GM18517 (cell line): ENCODE results near the gene BOLA3.
"Not testable (repeated sequence)": the region's sequence is repeated elsewhere in the genome, so short reads cannot be mapped to it uniquely, and the experiment has no call there.

ENCODE experiments used
- ATAC-seq: cut with Tn5 transposase; IDR thresholded peaks from one replicate; pipeline ENCODE4 v1.9.1; 2021; ENCODE audit warnings: mild to moderate bottlenecking, moderate library complexity; ENCODE audit not compliant: unreplicated experiment

The BOLA3 gene

DNA sequence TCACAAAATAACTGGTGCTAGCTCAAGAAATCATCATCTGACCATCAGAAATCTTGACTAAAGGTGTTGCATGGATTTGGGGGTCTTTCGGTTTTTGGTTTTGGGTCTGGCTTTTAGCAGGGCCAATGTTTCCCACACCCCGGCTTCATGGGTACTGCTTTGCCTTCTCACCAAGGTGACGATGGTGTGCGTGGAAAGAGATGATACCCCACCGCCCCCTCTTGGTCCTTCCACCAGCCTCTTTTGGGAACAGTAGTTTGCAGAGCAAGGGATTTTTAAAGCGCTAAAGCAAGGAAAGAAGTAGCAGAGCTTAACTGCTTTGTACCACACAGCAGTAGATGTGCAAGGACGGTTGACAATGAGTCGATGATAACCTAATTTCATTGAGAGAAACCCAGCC, 42.3 kb downstream of the BOLA3 start:
- no peak for ATAC-seq

DNA sequence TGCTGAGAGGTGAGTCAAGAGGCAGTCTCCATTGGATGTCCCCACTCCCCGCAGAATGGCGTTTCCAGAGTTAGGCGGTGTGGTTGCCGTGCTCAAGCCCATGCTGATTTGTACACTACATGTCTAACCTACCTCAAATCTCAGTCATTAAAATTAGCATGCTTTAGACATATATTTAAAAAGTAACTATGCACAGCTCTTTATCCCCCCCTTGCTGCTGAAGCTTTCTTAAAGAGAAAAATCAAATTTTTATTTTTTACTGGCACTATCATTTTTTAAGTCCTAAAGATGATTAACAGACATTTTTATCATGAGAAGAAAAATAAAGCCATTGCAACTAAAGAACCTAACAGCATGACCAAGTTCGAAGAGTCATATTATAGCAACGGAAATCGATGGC, 42.9 kb downstream of the BOLA3 start:
- ATAC-seq = no peak

DNA sequence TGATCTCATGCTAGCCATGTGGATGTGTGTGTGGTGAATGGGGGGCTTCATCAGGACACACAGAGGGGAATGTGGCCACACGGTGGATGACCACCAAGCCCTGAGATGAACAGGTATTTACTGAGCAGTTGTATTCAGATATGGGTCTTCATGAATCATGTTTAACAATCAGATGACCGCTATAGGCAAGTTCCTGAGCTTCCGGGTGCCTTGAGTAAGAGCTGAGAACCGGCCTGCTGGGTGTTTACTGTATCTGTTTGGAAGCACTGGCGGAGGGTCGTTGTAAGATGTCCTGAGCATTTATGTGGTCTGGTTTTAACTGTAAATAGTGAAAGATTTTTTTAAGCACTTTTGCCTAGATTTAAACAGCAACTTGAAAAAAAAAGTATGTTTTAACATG, 43.9 kb downstream of the BOLA3 start:
- no peak for ATAC-seq

DNA sequence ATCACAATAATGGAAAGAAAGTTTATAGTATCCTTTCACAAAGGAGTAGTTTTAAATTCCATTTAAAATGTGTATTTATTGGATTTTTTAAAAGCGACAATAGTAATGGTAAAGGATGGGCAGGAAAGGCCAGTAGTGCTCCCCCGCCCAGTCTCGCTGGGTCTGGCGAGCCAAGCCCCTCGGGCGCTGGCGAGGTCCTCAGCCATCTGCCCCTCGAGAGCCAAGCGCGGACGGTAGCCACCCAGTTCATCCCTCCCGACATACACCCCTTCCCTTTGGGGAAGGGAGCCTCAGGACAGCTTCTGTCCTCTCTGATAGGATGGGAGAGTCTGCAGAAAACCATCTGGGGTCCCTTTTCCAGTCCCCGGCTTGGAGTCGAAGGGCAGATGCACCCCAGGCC, 45.2 kb downstream of the BOLA3 start:
- no peak for ATAC-seq

DNA sequence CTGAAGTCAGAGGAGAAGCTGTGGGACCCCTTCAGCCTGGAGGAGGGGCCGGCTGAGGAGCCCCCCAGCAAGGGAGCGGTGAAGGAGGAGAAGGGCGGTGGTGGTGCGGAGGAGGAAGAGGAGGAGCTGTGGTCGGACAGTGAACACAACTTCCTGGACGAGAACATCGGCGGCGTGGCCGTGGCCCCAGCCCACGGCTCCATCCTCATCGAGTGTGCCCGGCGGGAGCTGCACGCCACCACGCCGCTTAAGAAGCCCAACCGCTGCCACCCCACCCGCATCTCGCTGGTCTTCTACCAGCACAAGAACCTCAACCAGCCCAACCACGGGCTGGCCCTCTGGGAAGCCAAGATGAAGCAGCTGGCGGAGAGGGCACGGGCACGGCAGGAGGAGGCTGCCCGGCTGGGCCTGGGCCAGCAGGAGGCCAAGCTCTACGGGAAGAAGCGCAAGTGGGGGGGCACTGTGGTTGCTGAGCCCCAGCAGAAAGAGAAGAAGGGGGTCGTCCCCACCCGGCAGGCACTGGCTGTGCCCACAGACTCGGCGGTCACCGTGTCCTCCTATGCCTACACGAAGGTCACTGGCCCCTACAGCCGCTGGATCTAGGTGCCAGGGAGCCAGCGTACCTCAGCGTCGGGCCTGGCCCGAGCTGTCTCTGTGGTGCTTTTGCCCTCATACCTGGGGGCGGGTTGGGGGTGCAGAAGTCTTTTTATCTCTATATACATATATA, 46.0 kb downstream of the BOLA3 start:
- no peak for ATAC-seq

DNA sequence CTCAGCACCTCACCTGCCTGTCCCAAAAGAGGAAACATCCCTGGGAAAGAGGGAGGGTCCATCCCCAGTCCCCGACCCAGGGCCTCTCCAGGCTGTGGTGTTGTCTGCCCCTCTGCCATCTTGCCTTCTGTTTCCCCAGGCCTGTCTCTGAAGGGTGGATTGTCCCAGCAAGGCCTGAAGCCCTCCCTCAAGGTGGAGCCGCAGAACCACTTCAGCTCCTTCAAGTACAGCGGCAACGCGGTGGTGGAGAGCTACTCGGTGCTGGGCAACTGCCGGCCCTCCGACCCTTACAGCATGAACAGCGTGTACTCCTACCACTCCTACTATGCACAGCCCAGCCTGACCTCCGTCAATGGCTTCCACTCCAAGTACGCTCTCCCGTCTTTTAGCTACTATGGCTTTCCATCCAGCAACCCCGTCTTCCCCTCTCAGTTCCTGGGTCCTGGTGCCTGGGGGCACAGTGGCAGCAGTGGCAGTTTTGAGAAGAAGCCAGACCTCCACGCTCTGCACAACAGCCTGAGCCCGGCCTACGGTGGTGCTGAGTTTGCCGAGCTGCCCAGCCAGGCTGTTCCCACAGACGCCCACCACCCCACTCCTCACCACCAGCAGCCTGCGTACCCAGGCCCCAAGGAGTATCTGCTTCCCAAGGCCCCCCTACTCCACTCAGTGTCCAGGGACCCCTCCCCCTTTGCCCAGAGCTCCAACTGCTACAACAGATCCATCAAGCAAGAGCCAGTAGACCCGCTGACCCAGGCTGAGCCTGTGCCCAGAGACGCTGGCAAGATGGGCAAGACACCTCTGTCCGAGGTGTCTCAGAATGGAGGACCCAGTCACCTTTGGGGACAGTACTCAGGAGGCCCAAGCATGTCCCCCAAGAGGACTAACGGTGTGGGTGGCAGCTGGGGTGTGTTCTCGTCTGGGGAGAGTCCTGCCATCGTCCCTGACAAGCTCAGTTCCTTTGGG, 47.2 kb downstream of the BOLA3 start:
- no peak for ATAC-seq

DNA sequence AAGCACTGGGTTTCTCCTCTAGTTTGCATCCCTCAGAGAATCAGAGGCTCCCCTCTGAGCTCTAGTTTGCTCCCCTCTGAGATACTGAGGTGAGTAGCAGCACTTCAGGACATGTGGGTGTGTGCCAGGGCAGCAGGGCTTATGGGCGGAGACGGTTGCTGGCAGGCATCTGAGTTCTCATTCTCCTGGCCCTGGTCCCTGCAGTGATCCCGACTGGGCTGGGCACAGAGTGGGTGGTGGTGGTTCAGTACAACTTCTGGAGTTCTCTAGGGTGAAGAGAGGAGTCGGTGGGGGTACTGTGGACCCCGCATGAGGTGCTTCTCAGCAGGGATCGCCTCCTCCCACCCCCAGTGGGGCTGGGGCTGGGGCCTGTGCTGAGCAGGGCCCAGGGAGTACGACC, 47.9 kb downstream of the BOLA3 start:
- ATAC-seq = no peak

DNA sequence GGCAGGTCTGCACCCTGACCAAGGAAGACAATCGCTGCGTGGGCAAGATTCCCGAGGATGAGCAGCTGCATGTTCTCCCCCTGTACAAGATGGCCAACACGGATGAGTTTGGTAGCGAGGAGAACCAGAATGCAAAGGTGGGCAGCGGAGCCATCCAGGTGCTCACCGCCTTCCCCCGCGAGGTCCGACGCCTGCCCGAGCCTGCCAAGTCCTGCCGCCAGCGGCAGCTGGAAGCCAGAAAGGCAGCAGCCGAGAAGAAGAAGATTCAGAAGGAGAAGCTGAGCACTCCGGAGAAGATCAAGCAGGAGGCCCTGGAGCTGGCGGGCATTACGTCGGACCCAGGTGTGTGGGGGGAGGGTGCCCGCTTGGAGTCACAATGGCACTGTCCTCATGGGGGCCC, 48.4 kb downstream of the BOLA3 start:
- no peak for ATAC-seq

DNA sequence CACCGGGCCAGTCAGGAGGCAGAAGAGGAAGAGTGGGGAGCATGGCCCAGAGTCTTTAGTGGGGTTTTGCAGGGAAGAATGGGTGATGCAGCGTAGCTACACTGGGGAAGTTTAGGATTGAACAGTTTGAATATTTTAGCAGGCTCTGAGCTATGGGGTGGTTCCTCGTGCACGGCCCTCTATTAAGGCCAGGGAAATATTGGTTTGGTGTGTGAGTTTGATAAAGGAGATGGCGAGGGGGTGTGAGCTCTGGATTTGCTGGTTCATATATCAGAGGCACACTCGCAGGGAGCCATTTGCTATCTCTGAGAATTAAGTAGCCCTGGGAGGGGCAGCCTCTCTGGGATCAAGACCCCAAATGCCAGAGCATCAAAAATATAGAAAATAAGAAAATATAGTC, 50.1 kb downstream of the BOLA3 start:
- no peak for ATAC-seq

DNA sequence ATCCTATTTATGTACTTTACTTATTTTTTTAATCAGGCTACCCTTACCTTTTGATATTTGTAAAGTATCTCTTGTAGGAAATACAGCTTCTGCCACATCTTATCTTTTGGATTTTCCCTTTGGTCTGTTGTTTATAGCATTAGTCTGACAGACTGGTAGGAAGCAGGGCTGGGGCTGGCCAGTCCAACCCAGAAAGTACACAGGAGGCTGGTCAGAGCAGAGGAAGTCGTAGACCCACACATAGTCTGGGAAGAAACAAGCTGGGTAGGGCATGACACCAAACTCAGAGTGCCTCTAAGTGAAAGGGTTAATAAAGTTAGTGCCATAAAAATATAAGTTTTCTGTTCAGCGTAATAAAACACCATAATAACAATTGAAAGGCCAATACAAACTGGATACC, 51.7 kb downstream of the BOLA3 start:
- ATAC-seq = no peak

DNA sequence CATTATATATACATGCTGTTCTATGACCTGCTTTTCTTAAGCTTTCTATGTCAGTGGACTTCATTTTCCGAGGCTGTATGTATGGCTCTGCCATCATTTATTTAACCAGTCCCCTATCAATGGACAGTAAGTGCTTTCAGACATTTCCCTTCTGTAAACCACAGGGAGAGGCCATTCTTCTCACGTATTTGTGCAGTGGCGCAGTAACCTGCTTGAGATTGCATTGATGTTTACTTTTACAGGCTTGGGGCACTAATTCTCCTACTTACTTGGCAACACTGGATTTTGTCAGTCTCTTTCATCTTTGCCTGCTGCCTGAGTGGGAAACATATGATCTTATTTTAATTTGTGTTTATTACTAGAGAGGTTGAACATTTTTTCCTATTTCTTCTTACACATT, 52.1 kb downstream of the BOLA3 start:
- ATAC-seq = no peak

DNA sequence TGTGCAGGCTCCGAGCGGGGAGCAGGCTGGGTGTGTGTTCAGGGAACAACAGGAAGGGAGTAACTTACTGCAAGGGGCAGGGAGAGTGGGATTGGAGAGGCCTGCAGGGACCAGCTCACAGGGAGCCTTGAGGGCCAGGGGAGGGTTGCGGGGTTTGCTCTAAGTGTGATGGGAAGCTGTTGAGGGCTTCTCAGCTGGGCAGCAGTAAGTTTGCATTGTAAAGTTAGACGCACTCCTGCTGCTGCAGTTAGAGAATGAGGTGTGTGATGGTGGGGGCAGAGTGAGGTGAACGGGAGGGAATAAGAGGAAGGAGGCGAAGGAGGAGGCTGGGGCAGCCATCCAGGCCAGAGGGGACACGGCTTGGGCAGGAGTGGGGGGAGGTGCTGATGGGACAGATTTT, 53.4 kb downstream of the BOLA3 start:
- no peak for ATAC-seq

DNA sequence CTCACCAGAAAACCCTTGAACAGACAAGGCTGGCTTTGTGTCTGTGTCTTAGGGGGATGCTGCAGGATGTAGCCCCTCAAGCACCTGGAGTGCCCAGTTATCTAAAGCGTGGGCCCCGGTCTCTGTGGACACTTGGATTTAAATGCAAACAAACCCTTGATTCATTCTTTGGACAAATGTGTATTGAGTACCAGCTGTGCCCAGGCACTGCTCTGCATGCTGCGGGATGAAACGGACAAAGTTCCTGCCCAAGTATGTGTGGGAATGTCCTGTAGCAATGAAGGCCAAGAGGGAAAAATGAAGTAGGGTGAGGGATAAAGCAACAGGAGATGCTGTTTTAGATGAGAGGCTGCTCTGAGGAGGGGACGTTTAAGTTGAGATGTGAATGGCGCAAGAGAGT, 53.9 kb downstream of the BOLA3 start:
- ATAC-seq = no peak

DNA sequence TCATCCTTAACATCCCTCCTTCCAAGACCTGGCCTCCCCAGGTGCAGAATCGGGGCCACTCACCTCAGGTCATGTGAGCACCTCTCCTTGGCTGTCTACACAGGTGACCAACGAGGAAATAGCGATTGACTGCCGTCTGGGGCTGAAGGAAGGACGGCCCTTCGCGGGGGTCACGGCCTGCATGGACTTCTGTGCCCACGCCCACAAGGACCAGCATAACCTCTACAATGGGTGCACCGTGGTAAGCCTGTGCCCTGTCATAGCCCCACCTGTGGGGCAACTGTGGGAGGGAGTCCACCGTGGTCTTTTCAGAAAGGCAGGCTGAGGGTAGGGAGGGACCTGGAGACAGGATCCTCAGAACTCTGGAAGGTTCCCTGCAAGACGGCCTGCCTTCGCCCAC, 54.3 kb downstream of the BOLA3 start:
- no peak for ATAC-seq

DNA sequence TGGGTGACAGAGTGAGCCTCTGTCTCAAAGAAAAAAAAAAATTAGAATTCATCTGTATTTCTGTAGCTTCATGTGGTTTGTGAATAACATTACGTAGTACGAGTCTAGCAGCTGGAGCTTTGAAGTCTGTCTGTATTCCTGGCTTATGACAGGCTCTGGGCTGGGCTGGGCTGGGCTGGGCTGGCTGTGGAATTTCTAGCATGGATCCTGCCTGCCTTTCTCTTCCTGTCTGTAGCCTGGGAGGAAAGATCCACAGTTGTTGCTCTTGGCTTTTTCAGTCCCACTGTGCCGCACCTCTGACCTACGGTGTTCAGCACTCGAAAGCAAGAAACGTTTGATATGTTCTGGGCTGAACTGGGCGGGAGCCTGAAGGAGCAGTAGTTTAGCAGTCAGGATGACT, 55.4 kb downstream of the BOLA3 start:
- ATAC-seq = no peak

DNA sequence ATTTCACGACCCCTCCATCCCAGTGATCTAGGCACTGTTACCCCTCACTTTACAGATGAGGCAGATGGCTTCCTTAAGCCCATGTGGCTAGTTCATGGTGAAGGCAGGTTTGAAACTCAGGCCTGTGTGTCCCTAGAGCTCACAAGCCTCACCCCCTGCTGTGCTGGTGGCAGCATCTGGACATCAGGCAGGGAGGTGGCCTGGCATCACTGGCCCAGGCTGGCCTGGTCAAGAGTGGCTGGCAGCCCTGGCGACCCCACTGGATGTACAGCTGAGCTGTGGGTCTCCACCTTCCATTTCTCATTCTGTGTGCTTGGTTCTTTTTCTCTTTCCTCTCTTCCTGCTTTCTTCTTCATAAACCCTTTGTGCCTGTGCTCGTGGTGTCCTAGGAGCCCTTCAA, 56.3 kb downstream of the BOLA3 start:
- no peak for ATAC-seq

DNA sequence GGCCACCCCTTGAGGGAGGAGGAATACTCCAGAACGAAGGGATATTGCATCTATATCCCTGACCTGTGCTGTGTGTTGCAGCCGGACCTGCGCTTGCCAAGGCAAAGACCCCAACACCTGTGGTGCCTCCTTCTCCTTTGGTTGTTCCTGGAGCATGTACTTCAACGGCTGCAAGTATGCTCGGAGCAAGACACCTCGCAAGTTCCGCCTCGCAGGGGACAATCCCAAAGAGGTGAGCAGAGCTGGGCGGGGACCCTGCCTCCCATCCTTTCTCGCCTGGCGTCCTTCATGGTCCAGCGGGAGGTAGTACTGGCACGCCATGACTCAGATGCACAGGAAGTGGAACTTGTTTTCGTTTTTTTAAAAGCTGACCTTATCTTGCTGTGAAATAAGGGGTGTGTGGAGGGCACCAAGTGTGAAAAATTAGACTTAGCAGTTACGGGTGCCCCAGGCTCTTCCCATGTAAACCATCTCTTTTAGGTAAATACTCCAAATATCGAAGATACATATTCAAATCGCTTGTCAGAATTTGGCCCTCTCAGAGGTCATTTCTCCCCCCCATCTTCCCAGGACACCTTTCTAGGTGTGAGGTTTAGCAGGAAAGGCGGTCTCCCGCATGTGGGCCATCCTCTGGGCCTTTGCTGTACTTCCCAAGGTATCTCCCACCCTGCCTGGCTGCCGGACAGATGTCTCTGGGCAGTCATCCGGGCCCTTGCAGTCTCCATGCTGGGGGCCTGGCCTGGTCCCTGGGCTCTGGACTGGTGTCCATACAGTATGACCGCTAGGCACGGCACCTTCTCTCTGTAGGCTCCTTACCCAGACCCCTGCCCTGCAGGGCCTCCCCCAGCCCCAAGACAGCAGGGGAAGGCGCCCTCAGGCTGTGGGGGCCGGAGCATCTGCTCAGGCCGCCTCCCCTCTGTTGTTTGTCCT, 57.6 kb downstream of the BOLA3 start:
- no peak for ATAC-seq

DNA sequence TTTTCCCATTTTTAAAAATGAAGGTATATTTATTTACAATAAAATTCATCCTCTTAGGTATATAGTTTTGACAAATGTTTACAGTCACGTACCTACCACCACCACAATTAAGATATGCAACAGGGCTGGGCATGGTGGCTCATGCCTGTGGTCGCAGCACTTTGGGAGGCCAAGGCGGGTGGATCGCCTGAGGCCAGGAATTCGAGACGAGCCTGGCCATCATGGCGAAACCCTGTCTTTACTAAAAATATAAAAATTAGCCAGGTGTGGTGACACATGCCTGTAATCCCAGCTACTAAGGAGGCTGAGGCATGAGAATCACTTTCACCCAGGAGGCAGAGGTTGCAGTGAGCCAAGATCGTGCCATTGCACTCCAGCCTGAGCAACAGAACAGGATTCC, 59.0 kb downstream of the BOLA3 start:
- not testable (repeated sequence) for ATAC-seq

DNA sequence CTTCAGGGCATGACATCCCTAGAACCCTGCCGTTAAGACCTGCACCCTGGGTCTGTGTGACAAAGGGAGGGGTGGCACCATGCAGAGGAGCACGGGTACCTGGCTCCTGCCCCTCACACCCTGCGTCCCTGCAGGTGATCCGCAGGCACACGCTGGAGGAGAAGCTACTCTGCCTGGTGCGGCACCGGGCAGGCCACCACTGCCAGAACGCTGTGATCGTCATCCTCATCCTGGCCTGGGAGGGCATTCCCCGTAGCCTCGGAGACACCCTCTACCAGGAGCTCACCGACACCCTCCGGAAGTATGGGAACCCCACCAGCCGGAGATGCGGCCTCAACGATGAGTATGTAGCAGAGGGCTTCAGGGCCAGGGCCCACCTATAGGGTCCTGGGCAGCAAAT, 60.0 kb downstream of the BOLA3 start:
- ATAC-seq = no peak

DNA sequence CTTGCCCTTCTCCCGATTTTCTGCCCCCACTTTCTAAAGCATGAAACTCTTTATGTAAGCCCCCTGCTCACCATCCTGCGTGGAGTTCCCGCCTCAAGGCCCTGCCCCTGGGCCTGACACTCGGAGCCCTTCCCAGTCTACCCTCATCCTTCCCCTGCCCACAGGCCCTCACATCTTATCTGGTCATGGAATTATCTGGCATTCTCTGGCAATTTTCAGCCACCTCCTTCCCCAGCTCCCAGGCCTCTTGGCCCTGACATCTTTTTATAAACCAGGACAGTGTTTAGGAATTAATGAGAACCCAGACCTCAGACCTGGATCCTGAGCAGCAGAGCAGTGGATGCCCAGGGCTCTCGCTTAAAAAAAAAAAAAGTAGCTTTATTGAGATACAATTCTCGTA, 61.7 kb downstream of the BOLA3 start:
- no peak for ATAC-seq
